Stimulated activated CD8-positive, alpha-beta memory T cell treated with anti-CD3 and anti-CD28 coated beads, Interleukin-12 subunit alpha, Interleukin-12 subunit beta, amount 100 ng/mL, for 1 hour (primary cell): ENCODE data around the gene LRFN3.
A peak's percentile ranks its signal among the peaks of the same experiment; 100 is the strongest.
"Not testable (repeated sequence)": the region's sequence is repeated elsewhere in the genome, so short reads cannot be mapped to it uniquely, and the experiment has no call there.

ENCODE experiments used
- DNase-seq: peaks from one replicate; pipeline ENCODE4 v3.0.0-alpha.2; 2020; ENCODE audit warnings: low read depth

The LRFN3 gene

DNA sequence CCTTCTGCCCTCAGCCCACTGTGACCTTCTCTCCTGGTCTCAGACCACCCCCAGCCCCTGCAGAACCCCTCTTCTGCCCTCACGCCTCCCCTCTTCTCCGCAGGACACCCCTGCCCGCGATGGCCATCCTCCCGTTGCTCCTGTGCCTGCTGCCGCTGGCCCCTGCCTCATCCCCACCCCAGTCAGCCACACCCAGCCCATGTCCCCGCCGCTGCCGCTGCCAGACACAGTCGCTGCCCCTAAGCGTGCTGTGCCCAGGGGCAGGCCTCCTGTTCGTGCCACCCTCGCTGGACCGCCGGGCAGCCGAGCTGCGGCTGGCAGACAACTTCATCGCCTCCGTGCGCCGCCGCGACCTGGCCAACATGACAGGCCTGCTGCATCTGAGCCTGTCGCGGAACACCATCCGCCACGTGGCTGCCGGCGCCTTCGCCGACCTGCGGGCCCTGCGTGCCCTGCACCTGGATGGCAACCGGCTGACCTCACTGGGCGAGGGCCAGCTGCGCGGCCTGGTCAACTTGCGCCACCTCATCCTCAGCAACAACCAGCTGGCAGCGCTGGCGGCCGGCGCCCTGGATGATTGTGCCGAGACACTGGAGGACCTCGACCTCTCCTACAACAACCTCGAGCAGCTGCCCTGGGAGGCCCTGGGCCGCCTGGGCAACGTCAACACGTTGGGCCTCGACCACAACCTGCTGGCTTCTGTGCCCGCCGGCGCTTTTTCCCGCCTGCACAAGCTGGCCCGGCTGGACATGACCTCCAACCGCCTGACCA, 3.3 kb downstream of the LRFN3 start:
- DNase-seq = no peak

DNA sequence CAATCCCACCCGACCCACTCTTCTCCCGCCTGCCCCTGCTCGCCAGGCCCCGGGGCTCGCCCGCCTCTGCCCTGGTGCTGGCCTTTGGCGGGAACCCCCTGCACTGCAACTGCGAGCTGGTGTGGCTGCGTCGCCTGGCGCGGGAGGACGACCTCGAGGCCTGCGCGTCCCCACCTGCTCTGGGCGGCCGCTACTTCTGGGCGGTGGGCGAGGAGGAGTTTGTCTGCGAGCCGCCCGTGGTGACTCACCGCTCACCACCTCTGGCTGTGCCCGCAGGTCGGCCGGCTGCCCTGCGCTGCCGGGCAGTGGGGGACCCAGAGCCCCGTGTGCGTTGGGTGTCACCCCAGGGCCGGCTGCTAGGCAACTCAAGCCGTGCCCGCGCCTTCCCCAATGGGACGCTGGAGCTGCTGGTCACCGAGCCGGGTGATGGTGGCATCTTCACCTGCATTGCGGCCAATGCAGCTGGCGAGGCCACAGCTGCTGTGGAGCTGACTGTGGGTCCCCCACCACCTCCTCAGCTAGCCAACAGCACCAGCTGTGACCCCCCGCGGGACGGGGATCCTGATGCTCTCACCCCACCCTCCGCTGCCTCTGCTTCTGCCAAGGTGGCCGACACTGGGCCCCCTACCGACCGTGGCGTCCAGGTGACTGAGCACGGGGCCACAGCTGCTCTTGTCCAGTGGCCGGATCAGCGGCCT, 4.1 kb downstream of the LRFN3 start:
- no peak for DNase-seq

DNA sequence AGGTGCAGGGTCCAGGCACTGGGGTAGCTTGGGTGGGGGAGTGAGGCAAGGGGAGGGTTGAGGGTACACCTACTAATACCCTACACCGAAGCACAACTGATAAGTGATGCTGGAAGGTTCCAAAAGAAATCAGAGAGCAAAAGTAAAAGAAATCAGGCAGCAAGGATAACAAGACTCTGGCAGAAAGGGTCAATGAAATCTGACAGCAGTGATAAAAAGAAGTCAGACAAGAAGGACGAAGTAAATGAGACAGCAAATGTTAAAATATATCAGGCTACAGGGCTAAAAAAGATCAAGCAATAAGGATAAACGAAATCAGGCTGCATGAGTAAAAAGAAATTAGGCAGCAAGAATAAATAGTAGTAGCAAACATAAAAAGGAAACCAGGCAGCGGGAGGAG, 4.7 kb downstream of the LRFN3 start:
- no peak for DNase-seq

DNA sequence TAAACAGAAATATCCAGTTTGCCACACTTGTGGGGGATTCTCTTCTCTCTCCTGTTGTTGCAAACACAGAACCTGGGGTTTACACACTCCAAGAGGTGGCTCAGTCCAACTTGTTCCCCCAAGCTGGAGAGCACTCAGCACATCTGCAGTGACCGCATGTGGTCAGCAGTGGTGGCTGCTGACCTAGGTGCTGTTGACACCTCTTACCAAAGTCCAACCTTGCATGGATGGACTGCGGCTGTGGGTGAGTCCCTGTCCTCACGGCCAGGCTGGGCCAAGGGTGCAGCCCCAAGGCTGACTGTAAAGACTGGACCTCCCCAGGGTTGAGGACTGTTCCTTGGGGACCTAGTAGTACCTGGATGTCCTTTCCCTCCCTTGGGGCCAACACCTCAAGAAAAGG, 6.1 kb downstream of the LRFN3 start:
- DNase-seq = no peak

DNA sequence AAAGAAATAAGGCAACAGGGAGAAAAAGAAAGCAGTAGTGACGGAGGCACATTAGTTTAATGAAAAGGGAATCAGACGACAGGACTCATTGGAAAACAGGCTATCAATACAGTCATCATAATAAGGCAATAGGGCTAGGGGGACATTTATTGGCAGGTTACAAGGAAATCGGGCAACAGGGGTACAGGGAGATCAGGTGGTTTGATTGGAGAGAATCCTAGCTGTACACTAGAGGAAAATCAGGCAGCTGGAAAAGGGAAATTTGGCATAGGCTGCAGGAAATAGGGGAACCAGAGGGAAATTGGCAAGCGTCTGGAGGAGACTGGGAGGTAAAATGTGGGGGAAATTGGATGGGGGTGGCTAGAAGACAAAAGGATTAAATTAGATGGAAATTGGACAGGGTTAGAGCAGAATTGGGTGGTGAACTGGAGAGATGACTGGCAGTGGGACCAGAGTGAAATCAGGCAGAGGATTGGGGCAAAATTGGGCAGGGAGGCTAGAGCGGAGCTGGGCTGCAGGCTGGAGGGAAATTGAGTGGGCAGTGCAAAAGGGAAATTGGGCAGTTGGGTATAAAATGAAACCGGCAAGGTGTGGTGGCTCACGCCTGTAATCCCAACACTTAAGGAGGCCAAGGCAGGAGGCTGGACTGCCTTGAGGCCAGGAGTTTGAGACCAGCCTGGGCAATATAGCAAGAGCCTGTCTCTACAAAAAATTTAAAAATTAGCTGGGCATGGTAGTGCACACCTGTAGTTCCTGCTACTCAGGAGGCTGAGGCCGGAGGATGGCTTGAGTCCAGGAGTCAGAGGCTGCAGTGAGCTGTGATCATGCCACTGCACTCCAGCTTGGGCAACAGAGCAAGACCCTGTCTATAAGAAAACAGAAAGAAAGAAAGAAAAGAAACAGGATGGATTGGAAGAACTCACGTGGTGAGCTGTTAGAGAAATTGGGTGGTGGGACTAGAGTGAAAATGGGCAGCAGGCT, 7.4 kb downstream of the LRFN3 start:
- DNase-seq = no peak

DNA sequence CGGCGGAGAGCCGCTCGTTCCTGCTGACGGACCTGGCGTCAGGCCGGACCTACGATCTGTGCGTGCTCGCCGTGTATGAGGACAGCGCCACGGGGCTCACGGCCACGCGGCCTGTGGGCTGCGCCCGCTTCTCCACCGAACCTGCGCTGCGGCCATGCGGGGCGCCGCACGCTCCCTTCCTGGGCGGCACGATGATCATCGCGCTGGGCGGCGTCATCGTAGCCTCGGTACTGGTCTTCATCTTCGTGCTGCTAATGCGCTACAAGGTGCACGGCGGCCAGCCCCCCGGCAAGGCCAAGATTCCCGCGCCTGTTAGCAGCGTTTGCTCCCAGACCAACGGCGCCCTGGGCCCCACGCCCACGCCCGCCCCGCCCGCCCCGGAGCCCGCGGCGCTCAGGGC, 8.4 kb downstream of the LRFN3 start:
- no peak for DNase-seq

DNA sequence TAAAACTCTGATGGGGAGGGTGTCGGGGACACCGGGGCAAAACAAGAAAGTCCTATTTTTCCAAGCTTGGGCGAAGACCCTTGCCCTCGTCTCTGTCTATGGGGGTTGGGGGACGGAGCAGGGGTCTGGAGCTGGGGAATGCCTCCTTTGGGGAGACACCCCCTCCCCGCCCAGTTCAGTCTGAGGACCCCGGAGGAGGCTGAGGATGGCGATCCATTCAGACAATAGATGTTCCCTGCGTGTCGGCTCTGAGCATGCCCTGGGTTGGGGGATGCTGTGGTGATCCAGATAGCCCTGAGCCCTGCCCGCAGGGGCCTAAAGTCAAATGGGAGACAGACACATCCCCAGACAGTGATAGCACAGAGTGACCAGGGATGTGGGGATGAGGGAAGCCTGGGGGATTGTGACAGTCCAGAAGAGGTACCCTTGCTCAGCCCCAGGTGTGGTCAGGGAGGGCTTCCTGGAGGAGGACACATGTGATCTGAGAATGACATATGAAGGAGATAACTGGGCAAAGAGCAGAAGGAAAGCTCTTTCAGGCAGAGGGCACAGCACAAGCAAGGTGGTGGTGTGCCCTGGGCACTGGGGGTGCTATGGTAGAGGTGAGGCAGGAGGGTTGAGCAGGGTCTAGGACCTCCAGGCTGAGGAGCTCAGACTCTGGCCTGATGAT, 9.1 kb downstream of the LRFN3 start:
- DNase-seq = no peak

DNA sequence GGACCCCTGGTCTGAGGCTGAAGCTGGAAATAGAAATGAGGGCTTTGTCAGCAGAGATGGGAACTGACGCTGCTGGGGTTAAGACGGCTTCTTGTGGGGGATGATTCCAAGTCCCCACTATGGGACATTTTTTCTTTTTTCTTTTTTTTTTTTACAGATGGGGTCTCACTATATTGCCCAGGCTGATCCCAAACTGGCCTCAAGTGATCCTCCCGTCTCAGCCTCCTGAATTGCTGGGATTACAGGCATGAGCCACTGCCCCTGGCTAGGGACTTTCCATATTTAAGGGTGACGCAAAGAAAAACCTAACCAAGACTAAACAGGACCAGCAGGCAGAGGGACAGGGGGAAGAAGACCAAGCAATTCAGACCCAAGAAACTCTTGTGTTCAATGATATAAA, 10.0 kb downstream of the LRFN3 start:
- no peak for DNase-seq

DNA sequence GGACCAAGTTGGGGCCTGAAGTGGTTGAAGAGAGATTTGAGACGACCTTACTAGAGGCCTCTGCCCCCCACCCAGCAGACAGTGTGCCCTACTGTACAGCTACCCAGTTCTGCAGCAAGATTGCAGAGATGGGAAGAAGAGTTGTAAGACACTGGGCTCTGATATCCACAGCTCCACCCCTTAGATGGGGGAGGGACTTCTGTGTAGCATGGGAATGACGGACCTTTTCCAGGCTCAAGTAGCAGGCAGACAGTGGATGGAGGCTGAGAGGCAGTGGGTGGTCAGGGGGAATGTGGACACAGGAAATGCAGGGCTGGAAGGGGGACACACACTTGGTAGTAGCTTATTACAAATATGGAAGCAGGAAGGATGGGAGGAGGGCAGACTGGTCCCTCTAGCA, 13.0 kb downstream of the LRFN3 start:
- DNase-seq = no peak

DNA sequence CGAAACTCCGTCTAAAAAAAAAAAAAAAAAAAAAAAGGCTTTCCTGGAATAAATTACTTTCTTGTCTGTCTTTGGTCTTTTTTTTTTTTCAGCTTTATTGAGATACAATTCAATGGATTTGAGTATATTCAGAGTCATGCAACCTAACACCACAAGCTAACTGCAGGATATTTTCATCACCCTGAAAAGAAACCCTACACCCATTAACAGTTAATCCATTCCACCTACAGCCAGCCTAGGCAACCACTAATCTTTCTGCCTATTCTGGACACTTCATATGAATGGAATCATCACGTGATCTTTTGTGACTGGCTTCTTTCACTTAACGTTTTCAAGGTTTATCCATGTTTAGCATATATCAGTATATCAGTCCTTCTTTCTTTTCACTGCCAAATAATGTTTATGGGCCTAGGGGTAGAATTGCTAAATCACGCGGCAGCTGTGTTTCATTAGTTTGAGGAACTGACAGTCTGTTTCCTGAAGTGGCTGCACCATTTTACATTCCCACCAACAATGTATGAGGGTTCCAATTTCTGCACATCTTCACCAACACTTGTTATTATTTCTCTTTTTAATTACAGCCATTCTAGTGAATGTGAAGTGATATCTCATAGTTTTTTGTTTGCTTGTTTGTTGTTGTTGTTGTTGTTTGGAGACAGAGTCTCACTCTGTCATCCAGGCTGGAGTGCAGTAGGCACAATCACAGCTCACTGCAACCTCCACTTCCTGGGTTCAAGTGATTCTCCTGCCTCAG, 19.9 kb downstream of the LRFN3 start:
- DNase-seq = no peak

DNA sequence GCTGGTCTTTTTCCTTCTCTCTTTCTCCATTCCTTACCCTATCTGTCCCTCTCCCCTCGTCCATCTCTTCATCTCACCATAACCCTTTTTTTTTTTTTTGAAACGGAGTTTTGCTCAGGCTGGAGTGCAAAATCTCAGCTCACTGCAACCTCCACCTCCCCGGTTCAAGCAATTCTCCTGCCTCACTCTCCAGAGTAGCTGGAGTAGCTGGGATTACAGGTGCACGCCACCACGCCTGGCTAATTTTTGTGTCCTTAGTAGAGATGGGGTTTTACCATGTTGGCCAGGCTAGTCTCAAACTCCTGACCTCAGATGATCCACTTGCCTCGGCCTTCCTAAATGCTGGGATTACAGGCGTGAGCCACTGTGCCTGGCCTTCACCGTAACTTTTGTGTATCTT, 21.2 kb downstream of the LRFN3 start:
- not testable (repeated sequence) for DNase-seq

DNA sequence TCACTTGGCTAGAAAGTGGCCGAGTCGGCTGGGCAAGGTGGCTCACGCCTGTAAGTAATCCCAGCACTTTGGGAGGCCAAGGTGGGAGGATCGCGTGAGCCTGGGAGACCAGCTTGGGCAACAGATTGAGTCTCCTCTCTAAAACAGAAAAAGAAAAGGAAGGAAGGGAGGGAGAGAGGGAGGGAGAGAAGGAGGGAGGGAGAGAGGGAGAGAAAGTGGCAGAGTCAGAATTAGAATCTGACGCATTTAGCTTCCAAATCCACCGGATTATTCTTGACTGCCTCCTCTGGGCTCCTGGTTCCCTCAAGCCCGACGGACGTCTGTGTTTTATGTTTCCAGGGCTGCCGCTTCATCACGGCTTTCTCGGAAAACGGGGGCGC, 22.5 kb downstream of the LRFN3 start:
- DNase-seq = no peak

DNA sequence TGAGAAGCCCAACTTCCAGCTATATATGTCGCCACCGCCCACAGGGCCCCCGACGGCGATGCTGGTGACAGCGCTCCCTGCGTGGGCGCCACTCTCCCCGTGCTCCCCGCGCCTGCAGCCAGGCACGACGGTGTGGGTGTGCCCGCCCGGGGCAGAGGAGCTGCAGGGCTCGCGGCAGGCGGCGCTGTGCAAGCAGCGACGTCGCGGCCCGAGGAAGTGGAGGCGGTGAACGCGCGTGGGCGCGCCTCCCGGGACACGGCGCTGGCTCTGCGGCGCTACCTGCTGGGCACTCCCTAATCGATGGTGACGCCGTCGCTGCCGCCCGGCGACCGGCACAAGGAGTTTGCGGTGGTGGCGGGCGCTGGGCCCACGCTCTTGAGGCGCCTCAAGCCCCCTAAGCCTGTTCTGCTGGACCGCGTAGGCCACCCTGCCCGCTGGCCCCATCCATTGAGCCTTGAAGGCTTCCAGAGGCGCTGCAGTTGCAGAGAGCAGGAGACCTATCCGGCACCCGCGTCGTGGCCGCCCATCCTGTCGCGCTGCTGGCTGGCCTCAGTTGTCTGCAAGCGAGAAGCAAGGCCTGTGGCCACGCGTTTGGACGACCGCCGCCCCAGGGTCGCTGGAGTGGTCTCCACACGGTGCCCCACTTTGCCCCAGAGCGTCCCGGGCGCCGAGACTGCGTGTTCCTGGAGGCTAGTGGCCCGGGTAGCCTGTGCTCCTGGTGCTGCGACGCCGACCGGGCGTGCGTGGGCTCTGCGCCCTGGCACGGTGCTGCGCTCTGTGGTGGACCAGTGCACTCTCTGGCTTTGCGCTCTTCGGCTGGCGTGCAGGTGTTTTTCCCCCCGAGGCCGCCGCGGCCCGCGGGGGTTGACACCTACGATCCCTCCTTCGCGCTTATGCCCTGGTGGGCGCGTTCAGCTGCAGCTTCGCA, 23.1 kb downstream of the LRFN3 start:
- DNase-seq = peak; percentile 65

DNA sequence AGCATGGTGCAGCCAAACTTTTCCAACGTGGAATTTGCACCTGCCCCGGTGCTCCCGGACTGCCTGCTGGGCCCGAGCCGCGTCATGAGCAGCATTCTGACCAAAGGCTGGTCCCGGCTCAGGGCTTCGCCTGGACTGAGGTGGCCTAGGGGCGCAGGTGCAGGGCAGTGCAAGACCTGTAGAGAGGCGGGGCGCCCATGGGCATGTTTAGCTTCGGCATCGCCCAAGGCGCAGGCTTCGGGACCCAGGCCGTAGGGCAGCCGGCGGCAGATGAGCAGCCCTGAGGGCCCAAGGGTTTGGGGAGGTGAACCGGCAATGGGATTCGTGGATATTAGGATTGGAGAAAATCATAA, 23.8 kb downstream of the LRFN3 start:
- no peak for DNase-seq

DNA sequence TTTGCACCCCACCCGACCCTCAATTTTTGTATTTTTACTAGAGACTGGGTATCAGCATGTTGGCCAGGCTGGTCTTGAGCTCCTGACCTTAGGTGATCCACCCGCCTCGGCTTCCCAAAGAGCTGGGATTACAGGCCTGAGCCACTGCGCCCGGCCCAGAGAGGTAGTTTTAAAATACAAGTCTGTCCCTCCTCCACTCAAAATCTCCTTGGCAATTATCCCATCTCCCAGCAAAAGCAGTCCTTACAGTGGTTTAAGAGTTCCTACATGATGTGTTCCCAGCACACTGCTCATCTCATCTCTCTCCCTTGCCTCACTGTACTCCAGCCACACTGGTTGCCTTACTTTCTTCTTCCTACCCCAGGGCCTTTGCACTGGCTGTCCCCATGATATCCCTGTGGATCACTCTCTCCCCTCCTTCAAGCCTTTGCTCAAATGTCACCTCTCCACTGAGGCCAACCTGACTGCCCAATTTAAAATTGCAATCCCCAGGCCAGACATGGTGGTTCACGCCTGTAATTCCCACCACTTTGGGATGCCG, 24.3 kb downstream of the LRFN3 start:
- DNase-seq = no peak

DNA sequence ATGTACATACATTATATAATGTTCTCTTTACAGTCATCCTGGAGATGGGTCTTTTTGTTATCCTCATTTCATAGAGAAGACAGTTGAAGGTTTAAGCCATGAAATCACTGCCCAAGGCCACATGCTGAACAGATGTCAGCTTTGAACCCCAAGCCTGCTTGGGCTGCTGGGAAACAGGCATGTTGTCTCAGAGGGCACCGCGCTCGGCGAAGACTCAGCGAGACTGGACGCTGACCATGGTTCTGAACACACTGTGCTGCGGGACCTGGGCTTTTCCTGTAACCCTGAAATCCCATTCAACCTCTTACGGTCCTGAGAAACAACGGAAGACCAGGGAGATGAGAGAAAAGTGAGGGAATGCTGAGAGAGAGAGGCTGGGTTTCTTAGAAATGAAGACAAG, 27.3 kb downstream of the LRFN3 start:
- DNase-seq = no peak

DNA sequence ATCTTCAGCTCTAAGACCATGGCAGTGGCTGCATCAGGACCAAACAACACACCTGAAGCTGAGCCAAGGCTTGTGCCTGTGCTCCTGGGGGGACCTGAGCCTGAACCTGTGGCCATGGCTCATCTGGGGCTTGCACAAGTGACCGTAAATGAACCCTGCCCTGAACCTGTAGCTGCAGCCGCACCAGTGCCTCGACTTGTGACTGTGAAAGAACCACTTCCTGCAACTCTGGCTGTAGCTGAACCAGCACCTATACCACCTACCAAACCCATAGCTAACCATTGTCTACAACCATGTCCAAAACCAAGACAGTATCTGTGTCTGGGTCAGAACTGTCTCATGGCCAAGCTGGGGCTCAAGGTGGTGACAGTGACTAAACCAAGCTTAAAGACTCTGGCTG, 30.6 kb downstream of the LRFN3 start:
- DNase-seq = no peak

DNA sequence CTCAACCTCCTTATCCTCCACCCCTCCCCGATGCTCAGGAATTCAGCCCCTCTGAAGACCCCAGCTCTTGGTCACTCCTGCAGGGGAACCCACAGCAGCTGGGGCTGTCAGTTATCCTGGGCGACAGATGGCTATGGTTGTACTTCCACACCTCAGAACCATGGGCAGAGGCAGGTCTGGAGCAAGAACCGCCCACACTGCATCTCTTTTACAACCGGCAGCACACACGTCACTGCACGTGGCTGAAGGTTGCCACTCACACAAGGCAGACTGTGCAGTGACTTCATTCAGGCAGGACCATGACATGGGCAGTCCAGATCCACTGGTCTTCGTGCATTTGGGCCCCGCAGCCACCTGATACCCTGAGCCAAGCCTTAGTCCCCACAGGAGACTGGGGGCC, 37.3 kb downstream of the LRFN3 start:
- no peak for DNase-seq

DNA sequence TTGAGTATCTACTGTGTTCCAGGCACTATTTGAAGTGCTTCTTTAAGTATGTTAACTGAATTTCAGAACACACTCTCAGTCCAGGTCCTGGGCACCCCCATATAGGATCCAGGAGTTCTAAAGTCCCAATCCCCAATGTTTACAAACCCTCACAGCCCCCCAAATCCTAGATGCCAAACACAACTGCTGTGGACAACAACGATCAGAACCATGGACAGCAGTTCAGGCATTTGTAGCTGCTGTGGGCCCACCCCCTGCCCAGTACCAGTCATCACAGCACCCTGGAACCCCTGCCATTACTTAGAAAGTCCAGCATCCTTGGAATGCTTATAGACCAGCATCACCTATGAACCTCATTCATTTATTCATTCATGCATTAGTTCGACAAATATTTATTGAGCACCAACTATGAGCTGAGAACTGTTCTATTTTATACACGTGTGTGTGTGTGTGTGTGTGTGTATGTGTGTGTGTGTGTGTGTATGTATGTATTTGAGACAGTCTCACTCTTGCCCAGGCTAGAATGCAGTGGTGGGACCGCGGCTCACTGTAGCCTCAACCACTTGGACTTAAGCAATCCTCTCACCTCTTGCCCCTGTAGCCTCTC, 39.5 kb downstream of the LRFN3 start:
- DNase-seq = no peak
